GM18498 (cell line): ENCODE data around the gene MCF2L.
"Not testable (repeated sequence)": the region's sequence is repeated elsewhere in the genome, so short reads cannot be mapped to it uniquely, and the experiment has no call there.

Experiments used
- ATAC-seq: cut with Tn5 transposase; IDR thresholded peaks from one replicate; pipeline ENCODE4 v1.9.1; 2021; ENCODE audit warnings: mild to moderate bottlenecking, moderate library complexity; ENCODE audit not compliant: unreplicated experiment

MCF2L gene

GRCh38 chr13:113028336-113029060 lies 59.5 kb downstream of the MCF2L start:
- no peak for ATAC-seq

- no peak for ATAC-seq
Observed at GRCh38 chr13:113029061-113029445, 60.0 kb downstream of the MCF2L start.

- no peak for ATAC-seq
Observed at GRCh38 chr13:113029487-113030258, 60.7 kb downstream of the MCF2L start.

- not testable (repeated sequence) for ATAC-seq
Observed at GRCh38 chr13:113030259-113030640, 61.2 kb downstream of the MCF2L start.

GRCh38 chr13:113031465-113031864 lies 62.5 kb downstream of the MCF2L start:
- ATAC-seq = no peak

- ATAC-seq = no peak
Observed at GRCh38 chr13:113032291-113032690, 63.3 kb downstream of the MCF2L start.

GRCh38 chr13:113033054-113033850 lies 64.2 kb downstream of the MCF2L start:
- ATAC-seq = no peak

GRCh38 chr13:113034451-113035212 lies 65.6 kb downstream of the MCF2L start:
- ATAC-seq = no peak

GRCh38 chr13:113035213-113035800 lies 66.3 kb downstream of the MCF2L start:
- no peak for ATAC-seq

- no peak for ATAC-seq
Observed at GRCh38 chr13:113036401-113036800, 67.4 kb downstream of the MCF2L start.

GRCh38 chr13:113040031-113040430 lies 71.0 kb downstream of the MCF2L start:
- ATAC-seq = no peak

- ATAC-seq = no peak
Observed at GRCh38 chr13:113040597-113041292, 71.7 kb downstream of the MCF2L start.

GRCh38 chr13:113041293-113041690 lies 72.3 kb downstream of the MCF2L start:
- ATAC-seq = no peak

- ATAC-seq = no peak
Observed at GRCh38 chr13:113041896-113042295, 72.9 kb downstream of the MCF2L start.

GRCh38 chr13:113042456-113042855 lies 73.4 kb downstream of the MCF2L start:
- ATAC-seq = no peak

GRCh38 chr13:113043001-113043630 lies 74.1 kb downstream of the MCF2L start:
- ATAC-seq = no peak

- no peak for ATAC-seq
Observed at GRCh38 chr13:113043931-113044330, 74.9 kb downstream of the MCF2L start.

- no peak for ATAC-seq
Observed at GRCh38 chr13:113044391-113045114, 75.5 kb downstream of the MCF2L start.
